Activated CD4-positive, alpha-beta T cell treated with anti-CD3 and anti-CD28 coated beads, Interleukin-2, amount 50 U/mL, for 4 hours (primary cell): ENCODE results near the gene BIN2.
"Not testable (repeated sequence)": the region's sequence is repeated elsewhere in the genome, so short reads cannot be mapped to it uniquely, and the experiment has no call there.

Experiments
- DNase-seq, 2 experiments: peaks; one replicate each; pipeline ENCODE4 v3.0.0-alpha.2; 2020

The BIN2 gene

GRCh38 chr12:51307655-51308593 lies 16.1 kb downstream of the BIN2 start:
- DNase-seq, result no peak

GRCh38 chr12:51306507-51306906 lies 17.5 kb downstream of the BIN2 start:
- DNase-seq, result no peak

- DNase-seq, result not testable (repeated sequence)
Measured at GRCh38 chr12:51300768-51301167, 23.2 kb downstream of the BIN2 start.

GRCh38 chr12:51295651-51296050 lies 28.3 kb downstream of the BIN2 start:
- no peak for DNase-seq

- DNase-seq, result not testable (repeated sequence)
Measured at GRCh38 chr12:51294097-51294496, 29.9 kb downstream of the BIN2 start.

GRCh38 chr12:51293696-51294095 lies 30.3 kb downstream of the BIN2 start:
- DNase-seq, result no peak

GRCh38 chr12:51291603-51292513 lies 32.1 kb downstream of the BIN2 start:
- not testable (repeated sequence) for DNase-seq

GRCh38 chr12:51285843-51286242 lies 38.1 kb downstream of the BIN2 start:
- no peak for DNase-seq

GRCh38 chr12:51281202-51281924 lies 42.6 kb downstream of the BIN2 start:
- DNase-seq, result no peak

GRCh38 chr12:51275088-51275487 lies 48.9 kb downstream of the BIN2 start:
- no peak for DNase-seq

GRCh38 chr12:51272810-51273209 lies 51.2 kb downstream of the BIN2 start:
- not testable (repeated sequence) for DNase-seq

GRCh38 chr12:51270951-51271518 lies 52.9 kb downstream of the BIN2 start:
- no peak for DNase-seq

GRCh38 chr12:51270067-51270950 lies 53.7 kb downstream of the BIN2 start, which contains the start of gene SMAGP:
Gene SMAGP, minus strand, starts transcription at chr12:51270415. Its CDS starts 1,137 bp downstream, at chr12:51269278.
- DNase-seq, result peak; percentile 18 to 24

- peak; percentile 59 to 63 for DNase-seq
Measured at GRCh38 chr12:51269174-51270066, 54.6 kb downstream of the BIN2 start.

GRCh38 chr12:51265024-51265423 lies 59.0 kb downstream of the BIN2 start:
- DNase-seq, result no peak

- no peak for DNase-seq
Measured at GRCh38 chr12:51264297-51264696, 59.7 kb downstream of the BIN2 start.

- DNase-seq, result no peak
Measured at GRCh38 chr12:51263341-51263740, 60.6 kb downstream of the BIN2 start.

- DNase-seq, result no peak
Measured at GRCh38 chr12:51262758-51263177, 61.2 kb downstream of the BIN2 start.

- DNase-seq, result not testable (repeated sequence)
Measured at GRCh38 chr12:51259600-51259999, 64.4 kb downstream of the BIN2 start.

- DNase-seq, result no peak
Measured at GRCh38 chr12:51254536-51254935, 69.4 kb downstream of the BIN2 start.
